NCI-H82 treated with DMSO at 0.1 percent for 48 hours (cell line): ENCODE data around the gene PLLP.

ENCODE experiments used
- DNase-seq: peaks from one replicate; lab custom pipeline; 2025; ENCODE audit not compliant: unreplicated experiment; lab: John Stamatoyannopoulos, UW

The PLLP gene

GRCh38 chr16:57226701-57227621, 57.5 kb downstream of the PLLP start:
- no peak for DNase-seq

GRCh38 chr16:57225978-57226377, 58.5 kb downstream of the PLLP start:
- DNase-seq = no peak

- DNase-seq = no peak
These were observed 59.7 kb downstream of the PLLP start for GRCh38 chr16:57224651-57225335.

- DNase-seq = no peak
These were observed 61.4 kb downstream of the PLLP start for GRCh38 chr16:57223057-57223456.

GRCh38 chr16:57216968-57217367, 67.5 kb downstream of the PLLP start:
- DNase-seq = no peak

GRCh38 chr16:57213462-57213861, 71.0 kb downstream of the PLLP start:
- no peak for DNase-seq

- no peak for DNase-seq
These were observed 74.7 kb downstream of the PLLP start for GRCh38 chr16:57209780-57210179.

- no peak for DNase-seq
These were observed 75.5 kb downstream of the PLLP start for GRCh38 chr16:57208926-57209325.
